Astrocyte (in vitro differentiated cells and primary cell): ENCODE results near the gene TRAP1. TPM values are rescaled to one million over a fixed set of nuclear protein-coding genes. Genes with fewer than 3 reads are reported as not detected.

Experiments
- DNase-seq: peaks from one replicate; pipeline ENCODE4 v3.0.0-alpha.2; 2010; ENCODE audit warnings: low read depth
- FAIRE-seq: peaks from 2 replicates; lab custom pipeline; 2011; peaks lifted over from hg19 to GRCh38; lab: Jason Lieb, UNC
- H2AFZ ChIP-seq: 2 replicates; pipeline ENCODE4 v1.6.0; 2012; ENCODE audit warnings: low read depth, low read length, inconsistent platforms
- H3K27ac ChIP-seq: 2 replicates; pipeline ENCODE4 v1.5.1; 2011; ENCODE audit warnings: low read depth, low read length, inconsistent platforms
- H3K27me3 ChIP-seq: 2 replicates; pipeline ENCODE4 v1.6.0; 2011; ENCODE audit warnings: low read length, inconsistent platforms; ENCODE audit not compliant: insufficient read depth
- H3K36me3 ChIP-seq: 2 replicates; pipeline ENCODE4 v1.5.1; 2011; ENCODE audit warnings: low read length, inconsistent platforms; ENCODE audit not compliant: insufficient read depth
- H3K4me1 ChIP-seq: 2 replicates; pipeline ENCODE4 v1.5.1; 2011; ENCODE audit warnings: low read length, inconsistent platforms; ENCODE audit not compliant: insufficient read depth
- H3K4me2 ChIP-seq: 2 replicates; pipeline ENCODE4 v1.6.0; 2012; ENCODE audit warnings: low read length, inconsistent platforms
- H3K4me3 ChIP-seq: 2 replicates; pipeline ENCODE4 v1.5.1; 2011; ENCODE audit warnings: low read depth, mild to moderate bottlenecking, low read length, inconsistent platforms; ENCODE audit not compliant: insufficient read depth
- H3K79me2 ChIP-seq: 2 replicates; pipeline ENCODE4 v1.6.0; 2012; ENCODE audit warnings: mild to moderate bottlenecking, low read length, inconsistent platforms; ENCODE audit not compliant: insufficient read depth
- H3K9ac ChIP-seq: 2 replicates; pipeline ENCODE4 v1.6.0; 2012; ENCODE audit warnings: mild to moderate bottlenecking, low read length, inconsistent platforms
- H3K9me3 ChIP-seq: 2 replicates; pipeline ENCODE4 v1.5.1; 2012; ENCODE audit warnings: low read depth, mild to moderate bottlenecking, low read length, inconsistent platforms; ENCODE audit not compliant: insufficient read depth
- H4K20me1 ChIP-seq: 2 replicates; pipeline ENCODE4 v1.6.0; 2012; ENCODE audit warnings: low read length, inconsistent platforms; ENCODE audit not compliant: insufficient read depth
- H3K27ac Mint-ChIP-seq: one replicate; pipeline ENCODE4 v1.8.0; 2021; ENCODE audit warnings: mild to moderate bottlenecking, mixed read lengths; ENCODE audit not compliant: unreplicated experiment
- H3K27me3 Mint-ChIP-seq: one replicate; pipeline ENCODE4 v1.8.0; 2021; ENCODE audit warnings: low read depth, mixed read lengths; ENCODE audit not compliant: unreplicated experiment
- H3K36me3 Mint-ChIP-seq: one replicate; pipeline ENCODE4 v1.8.0; 2021; ENCODE audit warnings: low read depth, mixed read lengths; ENCODE audit not compliant: unreplicated experiment
- H3K4me1 Mint-ChIP-seq: one replicate; pipeline ENCODE4 v1.8.0; 2021; ENCODE audit warnings: low read depth, mixed read lengths; ENCODE audit not compliant: unreplicated experiment
- H3K4me3 Mint-ChIP-seq: one replicate; pipeline ENCODE4 v1.8.0; 2021; ENCODE audit warnings: mild to moderate bottlenecking, moderate library complexity, mixed read lengths; ENCODE audit not compliant: unreplicated experiment
- H3K9me3 Mint-ChIP-seq: one replicate; pipeline ENCODE4 v1.8.0; 2021; ENCODE audit warnings: mild to moderate bottlenecking, mixed read lengths; ENCODE audit not compliant: unreplicated experiment
- CTCF ChIP-seq: IDR thresholded peaks from 2 replicates; pipeline ENCODE4 v1.5.1; 2011; ENCODE audit warnings: low read depth, mild to moderate bottlenecking, inconsistent platforms, low read length, moderate library complexity; ENCODE audit not compliant: insufficient read depth
- EZH2 ChIP-seq: IDR thresholded peaks from 2 replicates; pipeline ENCODE4 v1.6.1; 2012; ENCODE audit warnings: mild to moderate bottlenecking, low read length, inconsistent platforms; ENCODE audit not compliant: insufficient read depth
- total RNA-seq: library from RNA; stranded (reverse); gene quantifications from 2 replicates; pipeline ENCODE4 v1.2.1, GENCODE V29; 2021

The TRAP1 gene
- total RNA-seq, 1 donor from 2014 or later: 63.3 TPM

- H3K27ac ChIP-seq: no peak overlapping the region
- H3K9me3 Mint-ChIP-seq: peaks cover 3% of the 10 kb centered on the region
- H3K27ac Mint-ChIP-seq: no peak overlapping the region
- H3K9me3 ChIP-seq: no peaks in the 10 kb centered on the region
- no peak overlapping the region for H2AFZ ChIP-seq
- H3K36me3 Mint-ChIP-seq: peaks cover 7% of the 10 kb centered on the region
- FAIRE-seq (no peak), DNase-seq (no peak)
- H3K79me2 ChIP-seq: peaks cover 7% of the 10 kb centered on the region
- H3K4me3 ChIP-seq: no peak overlapping the region
- H3K36me3 ChIP-seq: no peaks in the 10 kb centered on the region
- no peak overlapping the region for H3K9ac ChIP-seq
- H3K4me1 ChIP-seq: peaks cover 12% of the 10 kb centered on the region
- peaks cover 26% of the 10 kb centered on the region for H3K4me1 Mint-ChIP-seq
- no peaks in the 10 kb centered on the region for H3K27me3 ChIP-seq
- no peak overlapping the region for H3K4me2 ChIP-seq
- H4K20me1 ChIP-seq: peaks cover 24% of the 10 kb centered on the region
- no peak overlapping the region for H3K4me3 Mint-ChIP-seq
- no peaks in the 10 kb centered on the region for H3K27me3 Mint-ChIP-seq
- no peak for TF ChIP-seq CTCF
Measured at GRCh38 chr16:3638916-3639644, 78.2 kb downstream of the TRAP1 start.

GRCh38 chr16:3637371-3637923, 79.9 kb downstream of the TRAP1 start:
- H3K4me3 ChIP-seq: no peak overlapping the region
- peaks cover 2% of the 10 kb centered on the region for H3K4me1 ChIP-seq
- H3K4me1 Mint-ChIP-seq: peaks cover 16% of the 10 kb centered on the region
- peaks cover 4% of the 10 kb centered on the region for H3K36me3 Mint-ChIP-seq
- H3K27ac Mint-ChIP-seq: peak overlapping the region; percentile 90
- H3K27me3 ChIP-seq: no peaks in the 10 kb centered on the region
- H3K27ac ChIP-seq: no peak overlapping the region
- no peak for TF ChIP-seq EZH2
- no peak for TF ChIP-seq CTCF
- peaks cover 7% of the 10 kb centered on the region for H3K79me2 ChIP-seq
- FAIRE-seq: no peak
- no peak overlapping the region for H3K9ac ChIP-seq
- peak overlapping the region; percentile 34 for H3K4me3 Mint-ChIP-seq
- H2AFZ ChIP-seq: peak overlapping the region; percentile 50
- no peaks in the 10 kb centered on the region for H3K9me3 ChIP-seq
- H3K27me3 Mint-ChIP-seq: no peaks in the 10 kb centered on the region
- peaks cover 21% of the 10 kb centered on the region for H4K20me1 ChIP-seq
- DNase-seq: no peak
- H3K4me2 ChIP-seq: no peak overlapping the region
- no peaks in the 10 kb centered on the region for H3K36me3 ChIP-seq
- peaks cover 3% of the 10 kb centered on the region for H3K9me3 Mint-ChIP-seq
